Trophoblast cell (in vitro differentiated cells and primary cell): Measurements from ENCODE around the gene THEMIS.

ENCODE experiments used
- DNase-seq, 2 donors: peaks; one replicate each; pipeline ENCODE4 v3.0.0-alpha.2; 2016
- H2AFZ ChIP-seq: 2 replicates; pipeline ENCODE4 v1.6.1; 2013; ENCODE audit warnings: low read length, moderate library complexity, mild to moderate bottlenecking; ENCODE audit not compliant: insufficient read depth, poor library complexity
- H2AK5ac ChIP-seq: 2 replicates; pipeline ENCODE4 v1.6.1; 2013; ENCODE audit warnings: mild to moderate bottlenecking, low read length
- H2BK120ac ChIP-seq: 2 replicates; pipeline ENCODE4 v1.6.1; 2013; ENCODE audit warnings: low read length, mild to moderate bottlenecking, moderate library complexity; ENCODE audit not compliant: insufficient read depth, poor library complexity
- H2BK12ac ChIP-seq: 2 replicates; pipeline ENCODE4 v1.6.1; 2013; ENCODE audit warnings: mild to moderate bottlenecking, low read length, moderate library complexity
- H2BK5ac ChIP-seq: 2 replicates; pipeline ENCODE4 v1.6.1; 2013; ENCODE audit warnings: low read length, low read depth, moderate library complexity, mild to moderate bottlenecking; ENCODE audit not compliant: poor library complexity
- H3K14ac ChIP-seq: 2 replicates; pipeline ENCODE4 v1.6.1; 2013; ENCODE audit warnings: mild to moderate bottlenecking, low read length
- H3K18ac ChIP-seq: 2 replicates; pipeline ENCODE4 v1.6.1; 2013; ENCODE audit warnings: mild to moderate bottlenecking, low read length
- H3K23ac ChIP-seq: 2 replicates; pipeline ENCODE4 v1.6.1; 2013; ENCODE audit warnings: low read length
- H3K27ac ChIP-seq: 2 replicates; pipeline ENCODE4 v1.5.1; 2013; ENCODE audit warnings: low read depth, mild to moderate bottlenecking, inconsistent platforms, low read length, moderate library complexity
- H3K27me3 ChIP-seq: 2 replicates; pipeline ENCODE4 v1.6.1; 2013; ENCODE audit warnings: inconsistent platforms, mild to moderate bottlenecking, low read length, moderate library complexity; ENCODE audit not compliant: insufficient read depth
- H3K36me3 ChIP-seq, 2 experiments: 1 replicate in 1 of 2; 2 replicates in 1 of 2; pipeline ENCODE4 v1.6.1; 2013; ENCODE audit warnings: low read length in 2 of 2, mild to moderate bottlenecking in 2 of 2, moderate library complexity in 1 of 2; ENCODE audit not compliant: insufficient read depth in 2 of 2, control insufficient read depth in 1 of 2
- H3K4ac ChIP-seq: 2 replicates; pipeline ENCODE4 v1.6.1; 2013; ENCODE audit warnings: low read depth, mild to moderate bottlenecking, low read length, moderate library complexity
- H3K4me1 ChIP-seq, 2 experiments: 1 replicate in 1 of 2; 2 replicates in 1 of 2; pipeline ENCODE4 v1.6.1; 2013; ENCODE audit warnings: low read length in 2 of 2, mild to moderate bottlenecking in 2 of 2, moderate library complexity in 1 of 2; ENCODE audit not compliant: insufficient read depth in 2 of 2, control insufficient read depth in 1 of 2
- H3K4me2 ChIP-seq: 2 replicates; pipeline ENCODE4 v1.6.1; 2013; ENCODE audit warnings: inconsistent platforms, mild to moderate bottlenecking, low read length, moderate library complexity
- H3K4me3 ChIP-seq: 2 replicates; pipeline ENCODE4 v1.5.1; 2013; ENCODE audit warnings: mild to moderate bottlenecking, low read depth, low read length, inconsistent platforms
- H3K79me1 ChIP-seq: one replicate; pipeline ENCODE4 v1.6.1; 2013; ENCODE audit warnings: low read length
- H3K79me2 ChIP-seq: 2 replicates; pipeline ENCODE4 v1.6.1; 2013; ENCODE audit warnings: low read length, mild to moderate bottlenecking; ENCODE audit not compliant: control insufficient read depth, insufficient read depth, poor library complexity
- H3K9ac ChIP-seq: 2 replicates; pipeline ENCODE4 v1.6.1; 2013; ENCODE audit warnings: mild to moderate bottlenecking, low read length
- H3K9me3 ChIP-seq: 2 replicates; pipeline ENCODE4 v1.6.1; 2013; ENCODE audit warnings: low read depth, mild to moderate bottlenecking, control low read depth, inconsistent platforms, low read length; ENCODE audit not compliant: insufficient read depth
- H4K12ac ChIP-seq: 2 replicates; pipeline ENCODE4 v1.6.1; 2013; ENCODE audit warnings: low read depth, mild to moderate bottlenecking, low read length, moderate library complexity
- H4K8ac ChIP-seq: 2 replicates; pipeline ENCODE4 v1.6.1; 2013; ENCODE audit warnings: low read depth, mild to moderate bottlenecking, low read length, moderate library complexity
- H4K91ac ChIP-seq: one replicate; pipeline ENCODE4 v1.6.1; 2013; ENCODE audit warnings: low read depth, mild to moderate bottlenecking, low read length, moderate library complexity
- WGBS: extraction: QIAGEN DNeasy Blood & Tissue Kit; methylation state at CpG from one replicate; pipeline ENCODE4 v1.1.7; 2013; ENCODE audit warnings: missing lambda C conversion rate; ENCODE audit not compliant: insufficient read length, insufficient coverage; ENCODE audit errors: extremely low coverage; 5-methylcytosine and 5-hydroxymethylcytosine counted together

Gene THEMIS

GRCh38 chr6:127727260-127727953 lies 173.5 kb downstream of the THEMIS start:
- no peak overlapping the region for H3K4me3 ChIP-seq
- no peaks in the 10 kb centered on the region for H3K79me2 ChIP-seq
- H2BK120ac ChIP-seq = no peak overlapping the region
- H3K4me2 ChIP-seq = no peak overlapping the region
- no peaks in the 10 kb centered on the region for H3K36me3 ChIP-seq
- no peak overlapping the region for H3K18ac ChIP-seq
- no peak overlapping the region for H4K91ac ChIP-seq
- H3K14ac ChIP-seq = no peak overlapping the region
- H3K23ac ChIP-seq = no peak overlapping the region
- no peaks in the 10 kb centered on the region for H3K27me3 ChIP-seq
- no peaks in the 10 kb centered on the region for H3K79me1 ChIP-seq
- H2BK5ac ChIP-seq = no peak overlapping the region
- H4K8ac ChIP-seq = no peak overlapping the region
- no peak overlapping the region for H3K4ac ChIP-seq
- no peak overlapping the region for H3K9ac ChIP-seq
- no peak overlapping the region for H2BK12ac ChIP-seq
- DNase-seq = no peak
- H2AK5ac ChIP-seq = no peak overlapping the region
- no peaks in the 10 kb centered on the region for H3K9me3 ChIP-seq
- H3K4me1 ChIP-seq = no peaks in the 10 kb centered on the region
- no peak overlapping the region for H2AFZ ChIP-seq
- WGBS = no CpG with 5 or more reads among the region's 1 CpG
- no peak overlapping the region for H3K27ac ChIP-seq
- H4K12ac ChIP-seq = no peak overlapping the region

- H3K4me3 ChIP-seq = no peak overlapping the region
- no peaks in the 10 kb centered on the region for H3K79me1 ChIP-seq
- H2BK12ac ChIP-seq = no peak overlapping the region
- no peak overlapping the region for H2AK5ac ChIP-seq
- H2BK120ac ChIP-seq = no peak overlapping the region
- no peaks in the 10 kb centered on the region for H3K9me3 ChIP-seq
- no peaks in the 10 kb centered on the region for H3K79me2 ChIP-seq
- no peak overlapping the region for H3K4me2 ChIP-seq
- H2AFZ ChIP-seq = no peak overlapping the region
- no peak overlapping the region for H2BK5ac ChIP-seq
- H4K91ac ChIP-seq = no peak overlapping the region
- H3K4me1 ChIP-seq = no peaks in the 10 kb centered on the region
- no CpG with 5 or more reads among the region's 1 CpG for WGBS
- H3K23ac ChIP-seq = no peak overlapping the region
- no peak overlapping the region for H3K18ac ChIP-seq
- no peaks in the 10 kb centered on the region for H3K27me3 ChIP-seq
- H3K36me3 ChIP-seq = no peaks in the 10 kb centered on the region
- no peak overlapping the region for H4K12ac ChIP-seq
- no peak overlapping the region for H4K8ac ChIP-seq
- DNase-seq = no peak
- H3K9ac ChIP-seq = no peak overlapping the region
- H3K27ac ChIP-seq = no peak overlapping the region
- no peak overlapping the region for H3K14ac ChIP-seq
- H3K4ac ChIP-seq = no peak overlapping the region
These were observed 175.0 kb downstream of the THEMIS start for GRCh38 chr6:127725821-127726220.

DNA sequence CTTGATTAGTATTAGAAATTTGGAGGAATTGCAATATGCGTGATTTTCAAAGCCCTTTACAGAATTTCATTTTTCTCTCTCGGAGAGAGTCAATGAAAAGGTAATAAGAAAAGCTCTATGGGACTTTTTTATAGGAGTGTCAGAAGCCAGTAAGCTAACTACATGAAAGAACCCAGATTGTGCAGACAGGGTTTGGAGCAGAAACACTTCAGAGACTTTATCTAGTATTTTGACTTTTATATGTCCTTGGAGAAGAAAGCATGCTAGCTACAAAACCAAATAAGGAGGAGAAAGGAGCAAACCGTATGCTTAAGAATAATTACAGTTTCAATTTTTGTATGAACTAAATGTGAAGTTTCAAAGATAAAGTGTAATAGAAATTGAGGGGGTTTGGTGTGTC lies 182.2 kb downstream of the THEMIS start:
- no peak for DNase-seq
- no peaks in the 10 kb centered on the region for H3K79me2 ChIP-seq
- no peaks in the 10 kb centered on the region for H3K9me3 ChIP-seq
- no peak overlapping the region for H3K4ac ChIP-seq
- no peak overlapping the region for H2AFZ ChIP-seq
- no peak overlapping the region for H4K91ac ChIP-seq
- H4K8ac ChIP-seq = no peak overlapping the region
- no peak overlapping the region for H2BK120ac ChIP-seq
- H3K79me1 ChIP-seq = no peaks in the 10 kb centered on the region
- H4K12ac ChIP-seq = no peak overlapping the region
- H3K36me3 ChIP-seq = no peaks in the 10 kb centered on the region
- no peak overlapping the region for H3K4me3 ChIP-seq
- no peak overlapping the region for H3K14ac ChIP-seq
- no peaks in the 10 kb centered on the region for H3K27me3 ChIP-seq
- no peak overlapping the region for H2AK5ac ChIP-seq
- H3K4me2 ChIP-seq = no peak overlapping the region
- H3K27ac ChIP-seq = no peak overlapping the region
- no peak overlapping the region for H3K23ac ChIP-seq
- H3K4me1 ChIP-seq = no peaks in the 10 kb centered on the region
- no peak overlapping the region for H2BK5ac ChIP-seq
- no peak overlapping the region for H3K18ac ChIP-seq
- WGBS = no CpG with 5 or more reads among the region's 3 CpGs
- no peak overlapping the region for H3K9ac ChIP-seq
- H2BK12ac ChIP-seq = no peak overlapping the region

DNA sequence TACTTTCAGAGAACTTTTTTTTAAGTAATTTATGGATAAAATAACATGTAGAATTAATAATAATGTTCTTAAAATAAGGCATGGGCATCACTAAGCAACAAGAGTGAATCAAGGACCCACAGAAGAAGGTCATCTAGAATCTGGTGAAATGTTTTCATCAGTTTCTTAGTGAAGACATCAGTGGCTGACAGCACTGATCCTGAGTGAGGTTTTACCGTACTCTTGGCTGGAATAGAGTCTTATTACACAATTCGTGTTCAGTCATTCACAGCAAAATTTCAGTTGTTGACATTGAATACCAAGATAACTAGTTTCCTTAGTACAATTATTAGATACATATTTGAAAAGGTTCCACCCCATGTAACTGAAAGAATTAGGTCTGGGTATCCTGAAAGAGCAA lies 183.5 kb downstream of the THEMIS start:
- H4K91ac ChIP-seq = no peak overlapping the region
- H3K9me3 ChIP-seq = no peaks in the 10 kb centered on the region
- H3K9ac ChIP-seq = no peak overlapping the region
- no peak overlapping the region for H4K12ac ChIP-seq
- no peak overlapping the region for H3K4me2 ChIP-seq
- no peak overlapping the region for H3K14ac ChIP-seq
- H3K4ac ChIP-seq = no peak overlapping the region
- no peak overlapping the region for H2AK5ac ChIP-seq
- H3K27me3 ChIP-seq = no peaks in the 10 kb centered on the region
- no peaks in the 10 kb centered on the region for H3K79me1 ChIP-seq
- no peak overlapping the region for H2AFZ ChIP-seq
- H3K79me2 ChIP-seq = no peaks in the 10 kb centered on the region
- WGBS = no CpG with 5 or more reads among the region's 2 CpGs
- DNase-seq = no peak
- H3K18ac ChIP-seq = no peak overlapping the region
- H2BK120ac ChIP-seq = no peak overlapping the region
- no peak overlapping the region for H3K27ac ChIP-seq
- no peak overlapping the region for H3K23ac ChIP-seq
- no peaks in the 10 kb centered on the region for H3K4me1 ChIP-seq
- no peak overlapping the region for H2BK5ac ChIP-seq
- no peak overlapping the region for H3K4me3 ChIP-seq
- H3K36me3 ChIP-seq = no peaks in the 10 kb centered on the region
- H2BK12ac ChIP-seq = no peak overlapping the region
- no peak overlapping the region for H4K8ac ChIP-seq
